ENCODE measurements around the gene SLC12A8.
"Not testable (repeated sequence)": the region's sequence is repeated elsewhere in the genome, so short reads cannot be mapped to it uniquely, and the experiment has no call there.

The SLC12A8 gene

GRCh38 chr3:125108833-125109535, 103.6 kb downstream of the SLC12A8 start:
- no peak for DNase-seq

- DNase-seq = no peak
These were observed 104.5 kb downstream of the SLC12A8 start for GRCh38 chr3:125107861-125108567.

DNA sequence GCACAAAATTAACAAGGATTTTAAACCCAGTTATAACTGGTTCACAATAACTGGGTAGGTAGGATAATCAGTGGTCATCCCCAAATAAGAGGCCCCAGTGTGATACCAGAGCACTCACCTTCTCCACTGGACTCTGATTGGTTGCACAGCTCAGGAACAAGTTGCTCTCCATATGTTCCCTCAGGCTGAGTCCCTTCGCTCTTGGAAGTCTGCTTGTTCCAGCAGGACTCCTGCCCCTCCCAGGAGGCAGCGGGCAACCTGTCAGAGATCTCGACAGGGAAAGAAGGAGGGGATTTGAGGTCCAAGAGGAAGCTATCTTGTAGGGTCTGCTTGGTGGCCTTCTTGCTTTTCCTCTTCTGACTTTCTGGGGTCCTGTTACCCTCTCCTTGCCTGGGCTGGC, 105.2 kb downstream of the SLC12A8 start:
- no peak for DNase-seq

GRCh38 chr3:125105116-125105515, 107.4 kb downstream of the SLC12A8 start:
- no peak for DNase-seq

DNA sequence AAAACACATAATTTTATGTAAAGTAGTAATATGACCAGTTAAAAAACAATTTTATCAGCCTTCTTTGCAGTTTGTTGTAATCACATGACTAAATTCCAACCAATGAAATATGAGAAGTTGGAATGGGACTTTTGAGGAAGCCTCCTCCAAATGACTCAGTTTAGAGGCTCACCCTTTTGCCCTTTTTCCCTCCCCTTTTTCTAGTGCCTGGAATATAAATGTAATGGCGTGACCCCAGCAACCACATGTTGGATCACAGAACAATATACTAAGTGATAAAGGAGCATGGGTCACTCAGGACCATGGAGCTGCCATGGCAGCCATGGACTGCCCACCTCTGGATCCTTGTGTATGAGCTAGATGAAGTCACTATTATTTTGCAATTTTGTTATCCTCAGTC, 107.9 kb downstream of the SLC12A8 start:
- DNase-seq = no peak

- no peak for DNase-seq
These were observed 109.1 kb downstream of the SLC12A8 start for GRCh38 chr3:125103406-125103805.

GRCh38 chr3:125102470-125102869, 110.1 kb downstream of the SLC12A8 start:
- no peak for DNase-seq

- DNase-seq = no peak
These were observed 113.8 kb downstream of the SLC12A8 start for GRCh38 chr3:125098611-125099291.

DNA sequence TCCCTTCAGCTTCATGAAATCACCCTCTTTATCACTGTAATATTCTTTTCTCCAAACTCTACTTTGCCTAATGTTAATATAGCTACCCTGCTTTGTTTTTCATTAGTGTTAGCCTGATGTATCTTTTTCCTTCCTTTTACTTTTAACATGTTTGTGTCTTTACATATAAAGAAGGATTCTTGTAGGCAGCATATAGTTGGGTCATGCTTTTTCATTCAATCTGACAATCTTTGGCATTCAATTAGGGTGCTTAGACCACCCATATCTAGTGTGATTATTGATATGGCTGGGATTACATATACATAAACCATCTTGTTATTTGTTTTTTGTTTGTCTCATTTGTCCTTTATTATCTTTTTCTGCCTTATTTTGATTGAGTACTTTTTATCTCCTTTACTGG, 121.9 kb downstream of the SLC12A8 start:
- no peak for DNase-seq

DNA sequence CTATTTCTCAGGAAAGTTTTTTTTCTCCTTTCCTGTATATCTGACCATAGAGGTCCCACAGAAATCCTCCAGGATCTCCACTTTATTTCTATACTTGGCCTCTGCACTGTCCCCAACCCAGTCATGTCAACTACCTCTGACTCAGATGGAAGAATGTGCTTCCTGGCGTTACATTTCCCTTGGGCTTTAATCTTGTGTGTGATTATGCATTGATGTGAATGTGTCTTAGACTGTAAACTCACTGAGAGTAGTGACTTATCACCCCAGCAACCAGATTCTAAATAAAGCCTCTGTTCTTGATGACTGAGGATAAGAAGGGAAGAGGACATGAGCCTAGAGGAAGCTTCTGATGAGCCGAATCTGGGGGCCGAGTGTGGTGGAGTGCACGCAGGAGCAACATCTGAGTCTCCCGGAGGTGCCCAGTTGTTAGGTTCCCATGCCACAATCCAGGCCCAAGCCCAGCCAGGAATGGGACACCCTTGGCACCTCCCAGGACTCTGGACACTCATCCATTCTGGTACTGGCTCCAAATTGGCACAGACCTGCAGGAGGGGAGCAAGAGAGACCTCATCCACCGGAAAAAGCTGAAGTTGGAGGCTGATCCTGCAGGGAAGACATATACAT, 124.7 kb downstream of the SLC12A8 start:
- DNase-seq = no peak

GRCh38 chr3:125085166-125085565, 127.4 kb downstream of the SLC12A8 start:
- no peak for DNase-seq

DNA sequence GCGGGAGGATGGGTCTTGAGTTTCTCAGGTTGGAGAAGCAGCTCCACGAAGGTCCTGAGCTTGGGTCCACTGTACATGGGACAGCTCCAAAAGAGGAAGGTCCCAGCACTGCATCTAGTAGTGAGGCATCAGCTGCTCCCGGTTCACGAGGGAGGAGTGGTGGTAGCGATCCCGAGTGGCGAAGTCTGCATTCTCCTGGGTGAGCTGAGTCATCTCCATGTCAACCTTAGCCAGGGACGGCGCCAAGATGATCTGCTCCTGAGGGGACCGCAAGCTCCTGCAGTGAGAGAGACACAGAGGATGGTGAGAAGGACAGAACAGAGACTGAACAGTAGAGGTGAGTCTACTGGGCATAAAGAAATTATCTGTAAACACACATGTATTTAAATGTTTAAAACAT, 128.8 kb downstream of the SLC12A8 start:
- no peak for DNase-seq

DNA sequence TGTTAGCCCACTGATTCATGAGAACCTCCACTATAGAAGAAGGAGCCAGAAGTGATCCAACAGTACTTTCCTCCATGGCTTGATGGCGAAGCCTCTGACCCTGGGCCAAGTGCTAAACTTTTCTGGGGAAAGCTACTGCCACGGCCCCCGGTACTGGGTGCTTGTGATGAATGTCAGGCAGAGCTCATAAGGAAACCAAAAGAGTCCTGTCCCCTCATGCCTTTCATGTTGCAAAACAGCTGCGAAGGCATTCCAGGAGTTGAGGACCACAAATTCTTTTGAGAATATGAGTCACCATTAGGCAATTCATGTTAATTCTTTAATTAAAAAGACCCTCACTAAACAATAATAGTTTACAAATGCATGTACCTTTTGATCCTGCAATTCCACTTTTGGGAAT, 130.2 kb downstream of the SLC12A8 start:
- not testable (repeated sequence) for DNase-seq

DNA sequence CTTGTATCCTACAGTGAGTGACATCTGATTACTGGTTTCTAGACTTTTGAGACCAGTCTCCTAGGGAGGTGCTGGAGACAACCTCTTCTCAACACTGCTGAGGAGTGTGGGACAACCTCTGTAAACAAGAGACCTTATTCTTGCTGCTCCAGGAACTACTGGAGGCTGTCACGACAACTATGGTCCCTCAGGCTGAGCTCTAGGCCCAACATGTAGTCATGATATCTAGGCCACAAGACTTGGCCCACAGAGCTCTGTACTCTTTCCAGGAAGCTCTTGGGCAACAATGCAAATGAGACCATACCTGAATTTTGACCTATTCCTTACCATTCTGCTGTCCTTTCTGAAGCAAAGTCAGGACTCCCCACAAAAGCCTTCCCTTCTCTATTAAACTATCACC, 132.5 kb downstream of the SLC12A8 start:
- DNase-seq = no peak

DNA sequence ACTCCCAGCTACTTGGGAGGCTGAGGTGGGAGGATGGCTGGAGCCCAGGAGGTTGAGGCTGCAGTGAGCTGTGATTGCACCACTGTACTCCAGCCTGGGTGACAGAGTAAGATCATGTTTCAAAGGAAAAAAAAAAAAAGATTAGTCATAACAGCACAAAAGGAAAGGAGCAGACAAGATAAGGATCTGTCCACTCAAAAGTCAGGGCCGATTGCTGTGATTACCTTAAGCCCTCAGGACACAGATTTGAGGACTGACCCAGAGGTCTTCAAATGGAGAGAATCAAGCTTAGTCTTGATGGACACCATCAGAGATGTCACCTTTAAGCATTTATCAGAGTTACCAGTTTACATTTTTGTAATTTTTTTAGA, 132.9 kb downstream of the SLC12A8 start:
- no peak for DNase-seq

DNA sequence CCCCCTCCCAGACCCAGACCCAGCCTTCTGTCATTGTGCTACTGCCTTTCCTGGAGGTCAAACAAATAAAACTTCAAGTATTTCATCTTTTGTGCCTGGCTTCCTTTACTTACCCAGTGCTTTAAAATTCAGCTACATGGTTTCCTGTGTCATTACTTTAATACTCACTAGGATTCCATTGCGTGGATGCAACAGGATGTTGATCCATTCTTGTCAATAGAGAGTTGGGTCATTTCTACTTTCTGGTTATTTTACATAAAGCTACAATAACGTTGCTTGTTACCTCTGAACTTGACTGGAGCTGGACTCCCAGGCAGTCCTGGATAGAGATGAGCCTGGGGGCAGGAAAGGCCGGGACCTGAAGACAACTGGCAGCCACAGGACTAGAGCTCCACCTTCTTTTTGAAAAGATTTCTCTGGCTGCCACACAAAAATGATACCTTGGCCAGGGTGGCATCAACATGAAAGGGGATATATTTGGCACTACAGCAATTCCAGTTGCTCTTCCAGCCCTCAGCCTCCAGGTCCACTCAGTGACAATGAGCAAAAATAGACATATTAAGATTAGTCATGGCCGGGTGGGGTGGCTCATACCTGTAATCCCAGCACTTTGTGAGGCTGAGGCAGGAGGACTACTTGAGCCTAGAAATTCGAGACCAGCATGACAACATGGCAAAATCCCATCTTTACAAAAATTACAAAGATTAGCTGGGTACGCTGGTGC, 133.4 kb downstream of the SLC12A8 start:
- no peak for DNase-seq

GRCh38 chr3:125077864-125078263, 134.7 kb downstream of the SLC12A8 start:
- no peak for DNase-seq

DNA sequence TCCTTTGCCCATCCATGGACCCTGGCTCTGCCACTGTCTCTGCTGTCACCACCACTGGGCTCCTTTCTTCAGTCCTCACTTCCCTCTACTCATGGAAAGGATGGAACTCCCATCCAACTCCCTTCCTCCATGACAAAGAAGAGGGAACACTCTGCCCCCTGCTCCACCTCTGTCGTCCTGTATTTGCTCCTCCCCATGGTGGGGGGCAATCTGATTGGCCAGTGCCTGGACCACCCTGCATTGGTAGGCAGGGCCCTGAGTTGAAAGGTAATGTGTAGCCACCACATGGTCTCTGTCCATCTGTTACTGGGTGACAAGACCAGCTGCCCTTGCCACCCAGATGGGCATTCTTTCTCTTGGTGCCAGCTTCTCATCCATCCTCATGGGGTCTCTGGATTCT, 136.1 kb downstream of the SLC12A8 start:
- DNase-seq = no peak

GRCh38 chr3:125075738-125076137, 136.8 kb downstream of the SLC12A8 start:
- no peak for DNase-seq

DNA sequence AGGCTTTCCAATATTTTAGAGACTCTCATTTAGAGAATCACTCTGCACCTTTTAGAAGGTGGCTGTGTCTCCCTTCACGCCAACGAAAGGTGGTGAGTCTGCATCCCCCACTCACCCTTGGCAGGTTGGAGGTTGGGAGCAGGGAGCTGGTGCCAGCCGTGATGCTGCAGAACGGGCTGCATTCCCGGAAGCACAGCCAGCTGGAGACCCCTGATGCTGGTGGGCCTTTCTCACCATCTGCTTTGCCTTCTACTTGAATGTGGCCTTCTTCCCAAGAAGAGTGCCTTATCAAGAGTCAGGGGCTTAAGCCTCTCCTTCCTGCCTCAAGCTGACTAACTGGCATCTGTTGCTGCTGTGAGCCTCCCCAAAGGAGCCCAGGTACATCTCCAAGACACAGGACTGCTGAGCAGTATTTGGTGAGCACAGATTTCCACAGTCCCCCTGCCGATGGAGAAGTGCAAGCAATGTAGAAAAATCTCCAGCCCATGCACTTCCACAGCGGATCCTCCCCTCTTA, 139.1 kb downstream of the SLC12A8 start:
- no peak for DNase-seq

- no peak for DNase-seq
These were observed 139.7 kb downstream of the SLC12A8 start for GRCh38 chr3:125072749-125073389.

- no peak for DNase-seq
These were observed 140.2 kb downstream of the SLC12A8 start for GRCh38 chr3:125072301-125072700.

Data from NCI-H146 (cell line).